WTC11 (cell line): Measurements from ENCODE around the gene SLC47A2. TPM values are rescaled to one million over a fixed set of nuclear protein-coding genes. Genes with fewer than 3 reads are reported as not detected.

Experiments
- ATAC-seq: fragments of 200-7000 bp; cut with Tn5 transposase; 2 replicates; pipeline ENCODE4 v1.10.0; 2021; ENCODE audit warnings: mild to moderate bottlenecking, moderate library complexity
- CTCF ChIA-PET: fragments of 300-600 bp; sonication (Branson Sonifier 250); formaldehyde crosslinking; loops from one replicate; lab custom pipeline; 2021; ENCODE audit warnings: antibody characterized with exemption; lab: Charles Lee
- POLR2A ChIA-PET: fragments of 350-600 bp; sonication (Branson Sonifier 250); formaldehyde crosslinking; loops from one replicate; lab custom pipeline; 2021; ENCODE audit warnings: antibody characterized with exemption; lab: Charles Lee
- DNase-seq: peaks from one replicate; pipeline ENCODE4 v3.0.0; 2021; ENCODE audit warnings: low spot score
- H3K27ac Mint-ChIP-seq: 2 replicates; pipeline ENCODE4 v1.8.0; 2021; ENCODE audit warnings: mixed read lengths
- H3K27me3 Mint-ChIP-seq: 2 replicates; pipeline ENCODE4 v1.8.0; 2021; ENCODE audit warnings: low read depth, mild to moderate bottlenecking, moderate library complexity, mixed read lengths
- H3K36me3 Mint-ChIP-seq: 2 replicates; pipeline ENCODE4 v1.8.0; 2021; ENCODE audit warnings: mixed read lengths
- H3K4me1 Mint-ChIP-seq: 2 replicates; pipeline ENCODE4 v1.8.0; 2022; ENCODE audit warnings: mixed read lengths
- H3K4me3 Mint-ChIP-seq: 2 replicates; pipeline ENCODE4 v1.8.0; 2021; ENCODE audit warnings: mild to moderate bottlenecking, moderate library complexity, mixed read lengths
- H3K9me3 Mint-ChIP-seq: 2 replicates; pipeline ENCODE4 v1.8.0; 2021; ENCODE audit warnings: mixed read lengths
- ARID4B ChIP-seq: sonication (generic); formaldehyde crosslinking; IDR thresholded peaks from 2 replicates; pipeline ENCODE4 v1.8.0; 2023; ENCODE audit warnings: missing genetic modification reagents, mild to moderate bottlenecking, borderline replicate concordance
- CTCF ChIP-seq: fragments of 200-600 bp; IDR thresholded peaks from 2 replicates; pipeline ENCODE4 v1.8.0; 2022; ENCODE audit warnings: antibody characterized with exemption
- E2F4 ChIP-seq: sonication (generic); formaldehyde crosslinking; IDR thresholded peaks from 2 replicates; pipeline ENCODE4 v1.8.1; 2022; ENCODE audit warnings: low read depth, mild to moderate bottlenecking, moderate library complexity, missing genetic modification reagents, borderline replicate concordance
- ELF4 ChIP-seq: sonication (generic); formaldehyde crosslinking; IDR thresholded peaks from 2 replicates; pipeline ENCODE4 v1.8.1; 2022; ENCODE audit warnings: low read depth, mild to moderate bottlenecking, moderate library complexity, missing genetic modification reagents
- GABPB1 ChIP-seq: sonication (generic); formaldehyde crosslinking; IDR thresholded peaks from 2 replicates; pipeline ENCODE4 v1.8.1; 2023; ENCODE audit warnings: mild to moderate bottlenecking, missing genetic modification reagents
- GTF2I ChIP-seq: fragments of 250-450 bp; sonication (Bioruptor Pico); conservative IDR thresholded peaks from 2 replicates; pipeline ENCODE4 v1.4.0; 2021; ENCODE audit warnings: mild to moderate bottlenecking
- NR2C2 ChIP-seq: sonication (generic); formaldehyde crosslinking; IDR thresholded peaks from 2 replicates; pipeline ENCODE4 v1.8.0; 2022; ENCODE audit warnings: mild to moderate bottlenecking, missing genetic modification reagents
- RELA ChIP-seq: sonication (generic); formaldehyde crosslinking; IDR thresholded peaks from 2 replicates; pipeline ENCODE4 v1.8.1; 2022; ENCODE audit warnings: missing genetic modification reagents, mild to moderate bottlenecking, borderline replicate concordance
- TEAD4 ChIP-seq: sonication (generic); formaldehyde crosslinking; IDR thresholded peaks from 2 replicates; pipeline ENCODE4 v1.8.0; 2022; ENCODE audit warnings: mild to moderate bottlenecking, missing genetic modification reagents
- USF1 ChIP-seq: sonication (generic); formaldehyde crosslinking; IDR thresholded peaks from 2 replicates; pipeline ENCODE4 v1.8.0; 2022; ENCODE audit warnings: mild to moderate bottlenecking, missing genetic modification reagents
- total RNA-seq: library from RNA; stranded (reverse); gene quantifications from 3 replicates; pipeline ENCODE4 v1.2.3, GENCODE V29; 2021
- TF ChIP-seq, protein P1 (sequence below): fragments of 250-450 bp; sonication (Bioruptor Pico); IDR thresholded peaks from 2 replicates; pipeline ENCODE4 v1.9.0; 2021; ENCODE audit warnings: mild to moderate bottlenecking
- TF ChIP-seq, protein P2 (sequence below): sonication (generic); formaldehyde crosslinking; conservative IDR thresholded peaks from 2 replicates; pipeline ENCODE4 v1.8.1; 2022; ENCODE audit warnings: mild to moderate bottlenecking, missing genetic modification reagents
- TF ChIP-seq, protein P3 (sequence below): sonication (generic); formaldehyde crosslinking; IDR thresholded peaks from 2 replicates; pipeline ENCODE4 v1.8.1; 2023; ENCODE audit warnings: mild to moderate bottlenecking, missing genetic modification reagents, moderate library complexity
- TF ChIP-seq, protein P4 (sequence below): sonication (generic); formaldehyde crosslinking; IDR thresholded peaks from 2 replicates; pipeline ENCODE4 v1.8.0; 2022; ENCODE audit warnings: missing genetic modification reagents
- TF ChIP-seq, protein P5 (sequence below): sonication (generic); formaldehyde crosslinking; IDR thresholded peaks from 2 replicates; pipeline ENCODE4 v1.8.0; 2022; ENCODE audit warnings: mild to moderate bottlenecking, missing genetic modification reagents

Gene SLC47A2
- total RNA-seq, 1 experiment from 2014 or later: not detected

DNA sequence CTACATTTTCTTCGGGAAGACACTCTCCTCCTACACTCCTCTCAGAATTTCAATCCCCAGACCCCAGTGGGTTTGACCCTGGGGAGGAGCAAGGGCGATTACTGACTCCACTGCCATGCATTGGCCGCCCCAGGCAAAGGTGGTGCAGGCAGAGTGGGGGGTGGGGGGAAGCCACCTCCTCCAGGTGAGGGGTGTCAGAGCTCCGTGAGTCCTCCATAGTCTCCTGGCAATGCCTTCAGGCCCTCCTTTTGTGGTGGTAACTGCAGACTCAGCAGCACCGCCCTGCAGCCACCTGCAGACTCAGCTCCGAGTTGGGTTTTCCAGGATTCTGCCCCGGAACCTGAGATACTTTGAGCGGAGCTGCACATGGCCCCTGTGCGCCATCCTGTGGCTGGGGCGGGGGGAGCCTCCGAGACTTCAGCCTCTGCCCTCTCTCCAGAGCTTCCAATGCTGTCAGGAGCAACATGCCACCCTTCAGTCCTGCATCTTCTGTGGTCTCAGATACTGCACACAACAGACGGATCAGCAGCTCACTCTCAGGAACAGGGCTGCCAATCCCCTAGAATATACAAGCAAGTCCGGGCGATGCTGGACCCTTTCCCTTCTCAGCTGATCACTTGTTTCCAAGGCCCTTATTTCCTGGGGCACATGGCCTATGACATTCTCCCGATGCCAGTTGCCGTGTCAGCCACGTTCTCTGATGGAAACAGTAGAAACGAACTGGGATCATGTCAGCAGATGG is 2.4 kb upstream of the SLC47A2 start:
- TF ChIP-seq, protein P1, sequence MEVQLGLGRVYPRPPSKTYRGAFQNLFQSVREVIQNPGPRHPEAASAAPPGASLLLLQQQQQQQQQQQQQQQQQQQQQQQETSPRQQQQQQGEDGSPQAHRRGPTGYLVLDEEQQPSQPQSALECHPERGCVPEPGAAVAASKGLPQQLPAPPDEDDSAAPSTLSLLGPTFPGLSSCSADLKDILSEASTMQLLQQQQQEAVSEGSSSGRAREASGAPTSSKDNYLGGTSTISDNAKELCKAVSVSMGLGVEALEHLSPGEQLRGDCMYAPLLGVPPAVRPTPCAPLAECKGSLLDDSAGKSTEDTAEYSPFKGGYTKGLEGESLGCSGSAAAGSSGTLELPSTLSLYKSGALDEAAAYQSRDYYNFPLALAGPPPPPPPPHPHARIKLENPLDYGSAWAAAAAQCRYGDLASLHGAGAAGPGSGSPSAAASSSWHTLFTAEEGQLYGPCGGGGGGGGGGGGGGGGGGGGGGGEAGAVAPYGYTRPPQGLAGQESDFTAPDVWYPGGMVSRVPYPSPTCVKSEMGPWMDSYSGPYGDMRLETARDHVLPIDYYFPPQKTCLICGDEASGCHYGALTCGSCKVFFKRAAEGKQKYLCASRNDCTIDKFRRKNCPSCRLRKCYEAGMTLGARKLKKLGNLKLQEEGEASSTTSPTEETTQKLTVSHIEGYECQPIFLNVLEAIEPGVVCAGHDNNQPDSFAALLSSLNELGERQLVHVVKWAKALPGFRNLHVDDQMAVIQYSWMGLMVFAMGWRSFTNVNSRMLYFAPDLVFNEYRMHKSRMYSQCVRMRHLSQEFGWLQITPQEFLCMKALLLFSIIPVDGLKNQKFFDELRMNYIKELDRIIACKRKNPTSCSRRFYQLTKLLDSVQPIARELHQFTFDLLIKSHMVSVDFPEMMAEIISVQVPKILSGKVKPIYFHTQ: no peak
- TF ChIP-seq ARID4B (no peak), CTCF (peak; percentile 18; the same call in 1 of the 2 replicates), E2F4 (CRISPR knock-in tag) (no peak), ELF4 (CRISPR knock-in tag) (no peak)
- no peak overlapping the region for H3K27ac Mint-ChIP-seq
- ATAC-seq (peak; percentile 82), DNase-seq (peak; percentile 75)
- POLR2A ChIA-PET: interaction anchor here (0.7 to 1.2 kb wide), 2 partner anchors 26 to 356 kb away, joined by 3 read pairs; no protein-coding TSS in a partner anchor
- H3K4me3 Mint-ChIP-seq: no peak overlapping the region
- H3K9me3 Mint-ChIP-seq: no peaks in the 10 kb centered on the region
- H3K4me1 Mint-ChIP-seq: peaks cover 6% of the 10 kb centered on the region; the same call in 1 of the 2 replicates
- H3K27me3 Mint-ChIP-seq: no peaks in the 10 kb centered on the region; the same call in 1 of the 2 replicates
- H3K36me3 Mint-ChIP-seq: no peaks in the 10 kb centered on the region; the same call in 1 of the 2 replicates
- CTCF ChIA-PET: interaction anchor here (0.6 to 2.3 kb wide), 45 partner anchors 9 to 397 kb away, joined by 3 to 40 read pairs (median 4); partner anchors contain the start of genes ALDH3A1, ALDH3A2, B9D1 and MAPK7

GRCh38 chr17:19718041-19718612 is 1.7 kb upstream of the SLC47A2 start:
- POLR2A ChIA-PET: interaction anchor here (0.7 to 1.2 kb wide), 2 partner anchors 27 to 355 kb away, joined by 3 read pairs; no protein-coding TSS in a partner anchor
- CTCF ChIA-PET: interaction anchor here (0.6 to 2.3 kb wide), 40 partner anchors 9 to 396 kb away, joined by 3 to 40 read pairs (median 4); partner anchors contain the start of genes ALDH3A1, ALDH3A2, B9D1 and SLC47A1
- DNase-seq: no peak
- TF ChIP-seq RELA (CRISPR knock-in tag) (no peak), USF1 (CRISPR knock-in tag) (no peak), GTF2I (no peak), TEAD4 (no peak), GABPB1 (CRISPR knock-in tag) (no peak), NR2C2 (CRISPR knock-in tag) (no peak)
- TF ChIP-seq, protein P2, sequence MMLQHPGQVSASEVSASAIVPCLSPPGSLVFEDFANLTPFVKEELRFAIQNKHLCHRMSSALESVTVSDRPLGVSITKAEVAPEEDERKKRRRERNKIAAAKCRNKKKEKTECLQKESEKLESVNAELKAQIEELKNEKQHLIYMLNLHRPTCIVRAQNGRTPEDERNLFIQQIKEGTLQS: no peak
- TF ChIP-seq, protein P3, sequence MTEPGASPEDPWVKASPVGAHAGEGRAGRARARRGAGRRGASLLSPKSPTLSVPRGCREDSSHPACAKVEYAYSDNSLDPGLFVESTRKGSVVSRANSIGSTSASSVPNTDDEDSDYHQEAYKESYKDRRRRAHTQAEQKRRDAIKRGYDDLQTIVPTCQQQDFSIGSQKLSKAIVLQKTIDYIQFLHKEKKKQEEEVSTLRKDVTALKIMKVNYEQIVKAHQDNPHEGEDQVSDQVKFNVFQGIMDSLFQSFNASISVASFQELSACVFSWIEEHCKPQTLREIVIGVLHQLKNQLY (CRISPR knock-in tag): no peak
- TF ChIP-seq, protein P4, sequence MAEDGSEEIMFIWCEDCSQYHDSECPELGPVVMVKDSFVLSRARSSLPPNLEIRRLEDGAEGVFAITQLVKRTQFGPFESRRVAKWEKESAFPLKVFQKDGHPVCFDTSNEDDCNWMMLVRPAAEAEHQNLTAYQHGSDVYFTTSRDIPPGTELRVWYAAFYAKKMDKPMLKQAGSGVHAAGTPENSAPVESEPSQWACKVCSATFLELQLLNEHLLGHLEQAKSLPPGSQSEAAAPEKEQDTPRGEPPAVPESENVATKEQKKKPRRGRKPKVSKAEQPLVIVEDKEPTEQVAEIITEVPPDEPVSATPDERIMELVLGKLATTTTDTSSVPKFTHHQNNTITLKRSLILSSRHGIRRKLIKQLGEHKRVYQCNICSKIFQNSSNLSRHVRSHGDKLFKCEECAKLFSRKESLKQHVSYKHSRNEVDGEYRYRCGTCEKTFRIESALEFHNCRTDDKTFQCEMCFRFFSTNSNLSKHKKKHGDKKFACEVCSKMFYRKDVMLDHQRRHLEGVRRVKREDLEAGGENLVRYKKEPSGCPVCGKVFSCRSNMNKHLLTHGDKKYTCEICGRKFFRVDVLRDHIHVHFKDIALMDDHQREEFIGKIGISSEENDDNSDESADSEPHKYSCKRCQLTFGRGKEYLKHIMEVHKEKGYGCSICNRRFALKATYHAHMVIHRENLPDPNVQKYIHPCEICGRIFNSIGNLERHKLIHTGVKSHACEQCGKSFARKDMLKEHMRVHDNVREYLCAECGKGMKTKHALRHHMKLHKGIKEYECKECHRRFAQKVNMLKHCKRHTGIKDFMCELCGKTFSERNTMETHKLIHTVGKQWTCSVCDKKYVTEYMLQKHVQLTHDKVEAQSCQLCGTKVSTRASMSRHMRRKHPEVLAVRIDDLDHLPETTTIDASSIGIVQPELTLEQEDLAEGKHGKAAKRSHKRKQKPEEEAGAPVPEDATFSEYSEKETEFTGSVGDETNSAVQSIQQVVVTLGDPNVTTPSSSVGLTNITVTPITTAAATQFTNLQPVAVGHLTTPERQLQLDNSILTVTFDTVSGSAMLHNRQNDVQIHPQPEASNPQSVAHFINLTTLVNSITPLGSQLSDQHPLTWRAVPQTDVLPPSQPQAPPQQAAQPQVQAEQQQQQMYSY: no peak
- TF ChIP-seq, protein P5, sequence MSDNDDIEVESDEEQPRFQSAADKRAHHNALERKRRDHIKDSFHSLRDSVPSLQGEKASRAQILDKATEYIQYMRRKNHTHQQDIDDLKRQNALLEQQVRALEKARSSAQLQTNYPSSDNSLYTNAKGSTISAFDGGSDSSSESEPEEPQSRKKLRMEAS: no peak

More at GRCh38 chr17:19718041-19718612, 1.7 kb upstream of the SLC47A2 start:
- Mint-ChIP-seq H3K36me3 (no peaks in the 10 kb centered on the region; the same call in 1 of the 2 replicates), H3K27ac (no peak overlapping the region; the same call in 1 of the 2 replicates), H3K27me3 (no peaks in the 10 kb centered on the region; the same call in 1 of the 2 replicates), H3K4me1 (peaks cover 6% of the 10 kb centered on the region; the same call in 1 of the 2 replicates), H3K4me3 (no peak overlapping the region), H3K9me3 (no peaks in the 10 kb centered on the region)
- ATAC-seq: no peak
